Endodermal cell (in vitro differentiated cells): ENCODE measurements around the gene NIPAL3. TPM values are rescaled to one million over a fixed set of nuclear protein-coding genes. Genes with fewer than 3 reads are reported as not detected.

Experiments
- DNase-seq: peaks from one replicate; pipeline ENCODE4 v3.0.0-alpha.2; 2017
- H3K27ac ChIP-seq: 2 replicates; pipeline ENCODE4 v1.5.1; 2013; ENCODE audit warnings: mild to moderate bottlenecking, low read depth, low read length, moderate library complexity
- H3K27me3 ChIP-seq: 2 replicates; pipeline ENCODE4 v1.6.1; 2013; ENCODE audit warnings: mild to moderate bottlenecking, low read length, moderate library complexity; ENCODE audit not compliant: insufficient read depth, control insufficient read depth, poor library complexity, severe bottlenecking
- H3K36me3 ChIP-seq: 2 replicates; pipeline ENCODE4 v1.7.0; 2013; ENCODE audit warnings: mild to moderate bottlenecking, low read length, moderate library complexity; ENCODE audit not compliant: control insufficient read depth, insufficient read depth
- H3K4me1 ChIP-seq: one replicate; pipeline ENCODE4 v1.7.0; 2013; ENCODE audit warnings: low read length; ENCODE audit not compliant: control insufficient read depth, insufficient read depth
- H3K4me3 ChIP-seq: 2 replicates; pipeline ENCODE4 v1.5.1; 2013; ENCODE audit warnings: mild to moderate bottlenecking, low read length, moderate library complexity
- H3K9ac ChIP-seq: 2 replicates; pipeline ENCODE4 v1.6.1; 2013; ENCODE audit warnings: mild to moderate bottlenecking, low read length, moderate library complexity; ENCODE audit not compliant: poor library complexity, severe bottlenecking; ENCODE audit errors: extremely low read depth
- H3K9me3 ChIP-seq: 2 replicates; pipeline ENCODE4 v1.6.1; 2013; ENCODE audit warnings: mild to moderate bottlenecking, low read length, moderate library complexity; ENCODE audit not compliant: control insufficient read depth
- H3K27ac Mint-ChIP-seq: 2 replicates; pipeline ENCODE4 v1.8.0; 2020; ENCODE audit warnings: mixed read lengths
- H3K27me3 Mint-ChIP-seq: 2 replicates; pipeline ENCODE4 v1.8.0; 2021; ENCODE audit warnings: mild to moderate bottlenecking, mixed read lengths; ENCODE audit not compliant: insufficient read depth
- H3K36me3 Mint-ChIP-seq: 2 replicates; pipeline ENCODE4 v1.8.0; 2020; ENCODE audit warnings: low read depth, mixed read lengths
- H3K4me1 Mint-ChIP-seq: 2 replicates; pipeline ENCODE4 v1.8.0; 2020; ENCODE audit warnings: mixed read lengths
- H3K4me3 Mint-ChIP-seq: 2 replicates; pipeline ENCODE4 v1.8.0; 2020; ENCODE audit warnings: mild to moderate bottlenecking, moderate library complexity, mixed read lengths
- H3K9me3 Mint-ChIP-seq: 2 replicates; pipeline ENCODE4 v1.8.0; 2020; ENCODE audit warnings: mild to moderate bottlenecking, mixed read lengths
- CTCF ChIP-seq: fragments of 200-600 bp; sonication (generic); conservative IDR thresholded peaks from 2 replicates; pipeline ENCODE4 v1.5.0; 2021; ENCODE audit warnings: antibody characterized with exemption, mild to moderate bottlenecking
- WGBS, 2 experiments: methylation state at CpG; one replicate each; pipeline versions ENCODE4 v1.1.5 to v1.1.7; 2013; ENCODE audit warnings: missing lambda C conversion rate in 2 of 2, mixed read lengths in 1 of 2; ENCODE audit not compliant: insufficient coverage in 1 of 2, insufficient read length in 1 of 2; 5-methylcytosine and 5-hydroxymethylcytosine counted together
- total RNA-seq, 2 donors: library from RNA; stranded (reverse); fragmentation: NEBNext Ultra II Directional in 1 of 2; extraction: Animal tissue kit (Norgen Biotek cat#: 25700) in 1 of 2; gene quantifications; 2 replicates in 1 of 2; 3 replicates in 1 of 2; pipeline ENCODE4 v1.2.1, GENCODE V29; 2021

The NIPAL3 gene
- total RNA-seq, 2 donors from 2014 or later: 4.7 to 5.5 TPM

GRCh38 chr1:24465099-24465498, 49.5 kb downstream of the NIPAL3 start:
- TF ChIP-seq CTCF: no peak
- no peak for DNase-seq
- WGBS, 2 experiments: 71 to 84% methylated on average over 2 to 4 of the region's 4 CpGs
- H3K4me1 Mint-ChIP-seq: peaks cover 18% of the 10 kb centered on the region
- Histone ChIP-seq H3K9ac (no peak overlapping the region), H3K27me3 (no peaks in the 10 kb centered on the region), H3K4me3 (no peak overlapping the region), H3K4me1 (no peaks in the 10 kb centered on the region), H3K27ac (no peak overlapping the region), H3K9me3 (no peaks in the 10 kb centered on the region), H3K36me3 (no peaks in the 10 kb centered on the region)
- no peaks in the 10 kb centered on the region for H3K27me3 Mint-ChIP-seq
- H3K4me3 Mint-ChIP-seq: no peak overlapping the region
- H3K36me3 Mint-ChIP-seq: no peaks in the 10 kb centered on the region
- peak overlapping the region; percentile 53 for H3K27ac Mint-ChIP-seq
- no peaks in the 10 kb centered on the region for H3K9me3 Mint-ChIP-seq

- H3K27ac Mint-ChIP-seq: no peak overlapping the region
- WGBS, 2 experiments: 90 to 92% methylated on average over 2 of the region's 2 CpGs
- TF ChIP-seq CTCF: no peak
- Histone ChIP-seq H3K4me1 (no peaks in the 10 kb centered on the region), H3K9me3 (no peaks in the 10 kb centered on the region), H3K36me3 (no peaks in the 10 kb centered on the region), H3K9ac (no peak overlapping the region), H3K4me3 (no peak overlapping the region), H3K27me3 (no peaks in the 10 kb centered on the region), H3K27ac (no peak overlapping the region)
- H3K36me3 Mint-ChIP-seq: no peaks in the 10 kb centered on the region
- H3K4me1 Mint-ChIP-seq: peaks cover 18% of the 10 kb centered on the region
- H3K27me3 Mint-ChIP-seq: no peaks in the 10 kb centered on the region
- no peak for DNase-seq
- no peaks in the 10 kb centered on the region for H3K9me3 Mint-ChIP-seq
- H3K4me3 Mint-ChIP-seq: no peak overlapping the region
These were observed 50.0 kb downstream of the NIPAL3 start for GRCh38 chr1:24465638-24466037.

DNA sequence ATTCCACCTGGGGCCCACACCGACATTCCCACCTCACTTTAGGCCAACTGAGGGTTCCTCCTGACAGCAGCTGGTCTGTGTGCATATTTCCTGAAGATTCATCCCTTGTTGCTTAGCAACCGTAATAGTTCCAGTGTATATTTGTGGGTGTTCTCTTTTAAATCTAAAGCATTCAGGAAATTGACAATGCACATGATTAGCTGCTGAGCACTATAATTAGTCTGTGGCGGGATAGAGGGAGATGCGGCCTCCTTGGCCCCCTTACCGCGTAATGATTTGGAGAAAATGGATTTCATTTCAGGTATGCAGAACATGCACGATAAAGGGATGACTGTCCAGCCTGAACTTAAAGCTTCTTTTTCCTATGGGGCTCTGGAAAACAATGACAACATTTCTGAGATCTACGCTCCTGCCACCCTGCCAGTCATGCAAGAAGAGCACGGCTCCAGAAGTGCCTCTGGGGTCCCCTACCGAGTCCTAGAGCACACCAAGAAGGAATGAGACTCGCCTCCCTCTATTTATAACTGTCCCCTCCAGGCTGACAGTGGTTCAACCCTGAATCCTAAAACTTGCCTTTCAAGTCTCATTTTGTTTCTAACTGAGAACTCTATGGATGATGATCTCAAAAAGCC, 53.2 kb downstream of the NIPAL3 start:
- no peak for DNase-seq
- H3K4me3 ChIP-seq: no peak overlapping the region
- H3K9ac ChIP-seq: no peak overlapping the region
- no peaks in the 10 kb centered on the region for H3K36me3 Mint-ChIP-seq
- no peak for TF ChIP-seq CTCF
- H3K27me3 Mint-ChIP-seq: no peaks in the 10 kb centered on the region
- H3K4me3 Mint-ChIP-seq: no peak overlapping the region
- WGBS, 2 experiments: 89 to 90% methylated on average over 5 to 11 of the region's 11 CpGs
- H3K27ac ChIP-seq: no peak overlapping the region
- H3K27me3 ChIP-seq: no peaks in the 10 kb centered on the region
- no peaks in the 10 kb centered on the region for H3K36me3 ChIP-seq
- H3K27ac Mint-ChIP-seq: no peak overlapping the region
- no peaks in the 10 kb centered on the region for H3K9me3 Mint-ChIP-seq
- H3K4me1 ChIP-seq: no peaks in the 10 kb centered on the region
- peaks cover 12% of the 10 kb centered on the region for H3K4me1 Mint-ChIP-seq
- H3K9me3 ChIP-seq: no peaks in the 10 kb centered on the region
